KMS-11 (cell line): Measurements from ENCODE around the gene AP5M1.

Experiments
- H2AFZ ChIP-seq: fragments of 200-600 bp; sonication (generic); 2 replicates; pipeline ENCODE4 v1.6.1; 2016; ENCODE audit warnings: antibody characterized with exemption, mixed run types, low read depth
- H3K27ac ChIP-seq: fragments of 200-600 bp; sonication (generic); 2 replicates; pipeline ENCODE4 v1.6.1; 2016; ENCODE audit warnings: mild to moderate bottlenecking, mixed run types
- H3K27me3 ChIP-seq: fragments of 200-600 bp; sonication (generic); 2 replicates; pipeline ENCODE4 v1.6.1; 2017; ENCODE audit warnings: mild to moderate bottlenecking, low read depth, mixed run types, moderate library complexity; ENCODE audit not compliant: insufficient read depth
- H3K36me3 ChIP-seq: fragments of 200-600 bp; sonication (generic); 2 replicates; pipeline ENCODE4 v1.6.1; 2017; ENCODE audit warnings: mild to moderate bottlenecking, mixed run types; ENCODE audit not compliant: insufficient read depth
- H3K4me1 ChIP-seq: fragments of 200-600 bp; sonication (generic); 2 replicates; pipeline ENCODE4 v1.6.1; 2016; ENCODE audit warnings: mild to moderate bottlenecking, low read depth, mixed run types; ENCODE audit not compliant: poor library complexity, severe bottlenecking
- H3K4me2 ChIP-seq: fragments of 200-600 bp; sonication (generic); 2 replicates; pipeline ENCODE4 v1.7.0; 2016; ENCODE audit warnings: mild to moderate bottlenecking, mixed run types
- H3K4me3 ChIP-seq: fragments of 200-600 bp; sonication (generic); IDR thresholded peaks from 2 replicates; pipeline ENCODE4 v1.6.1; 2017; ENCODE audit warnings: low read depth, low read length, mixed read lengths; ENCODE audit not compliant: insufficient read depth
- H3K79me2 ChIP-seq: fragments of 200-600 bp; sonication (generic); 2 replicates; pipeline ENCODE4 v1.6.1; 2016; ENCODE audit warnings: low read depth, mixed run types; ENCODE audit not compliant: insufficient read depth
- H3K9ac ChIP-seq: fragments of 200-600 bp; sonication (generic); 2 replicates; pipeline ENCODE4 v1.6.1; 2016; ENCODE audit warnings: mild to moderate bottlenecking, mixed run types
- H4K20me1 ChIP-seq: fragments of 200-600 bp; sonication (generic); 2 replicates; pipeline ENCODE4 v1.6.1; 2016; ENCODE audit warnings: mild to moderate bottlenecking, mixed run types; ENCODE audit not compliant: insufficient read depth
- CTCF ChIP-seq: fragments of 200-600 bp; sonication (generic); conservative IDR thresholded peaks from 2 replicates; pipeline ENCODE4 v1.6.1; 2017; ENCODE audit warnings: low read depth, mild to moderate bottlenecking, antibody characterized with exemption, low read length, moderate library complexity, mixed read lengths

Gene AP5M1

GRCh38 chr14:57345106-57345505, 76.3 kb downstream of the AP5M1 start:
- Histone ChIP-seq H3K36me3 (no peaks in the 10 kb centered on the region), H3K4me1 (no peaks in the 10 kb centered on the region), H3K4me2 (no peak overlapping the region), H4K20me1 (no peaks in the 10 kb centered on the region), H3K79me2 (no peaks in the 10 kb centered on the region), H3K27ac (no peak overlapping the region), H3K4me3 (no peak overlapping the region), H2AFZ (no peak overlapping the region), H3K9ac (no peak overlapping the region), H3K27me3 (no peaks in the 10 kb centered on the region)
- no peak for TF ChIP-seq CTCF

GRCh38 chr14:57346741-57347140, 78.0 kb downstream of the AP5M1 start:
- Histone ChIP-seq H3K27ac (no peak overlapping the region), H3K36me3 (no peaks in the 10 kb centered on the region), H3K27me3 (no peaks in the 10 kb centered on the region), H3K9ac (no peak overlapping the region), H3K79me2 (no peaks in the 10 kb centered on the region), H4K20me1 (no peaks in the 10 kb centered on the region), H3K4me2 (no peak overlapping the region), H2AFZ (no peak overlapping the region), H3K4me3 (no peak overlapping the region), H3K4me1 (no peaks in the 10 kb centered on the region)
- no peak for TF ChIP-seq CTCF
